IPS-11a (cell line): Measurements from ENCODE around the gene MAMDC2.

Experiments used
- H3K4me3 ChIP-seq: one replicate; pipeline ENCODE4 v1.5.1; 2013; ENCODE audit warnings: low read depth, low read length, control low read depth

MAMDC2 gene

DNA sequence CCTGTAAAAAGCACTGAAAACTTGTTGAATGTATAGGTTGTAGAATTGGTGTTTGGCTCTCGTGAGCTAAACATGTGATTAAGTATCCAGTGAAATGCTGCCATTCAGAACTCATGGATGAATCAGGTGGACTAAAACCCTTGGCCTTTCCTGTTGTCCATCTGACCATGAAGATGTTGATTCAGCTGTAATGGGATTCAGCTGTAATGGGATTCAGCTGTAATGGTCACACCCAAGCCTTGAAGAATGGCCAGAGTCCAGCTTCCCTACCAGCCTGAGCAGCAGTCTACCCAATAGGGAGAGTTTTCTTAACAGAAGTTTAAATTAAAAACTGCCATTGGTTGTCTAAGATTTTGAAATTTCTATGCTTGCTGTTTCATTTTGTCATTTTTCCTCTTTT is 18.1 kb downstream of the MAMDC2 start:
- H3K4me3 ChIP-seq = no peak overlapping the region

DNA sequence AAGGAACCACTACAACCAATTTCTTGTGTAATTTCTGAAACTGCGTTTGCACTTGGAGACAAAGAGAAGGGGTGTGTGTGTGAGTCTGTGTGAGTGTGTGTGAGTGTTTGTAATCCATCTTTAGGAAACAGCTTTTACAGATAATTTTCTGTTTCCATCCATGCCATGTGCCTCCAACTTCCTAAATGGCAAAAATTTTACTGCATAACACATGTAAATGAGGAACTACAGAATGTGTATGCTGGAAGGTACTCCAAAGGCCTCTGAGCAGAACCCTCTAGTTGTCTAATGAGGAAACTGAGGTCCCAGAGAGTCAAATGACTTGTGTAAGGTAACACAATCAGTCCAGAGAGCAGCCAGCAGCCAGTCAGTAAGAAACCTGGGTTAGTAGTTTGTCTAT is 20.8 kb downstream of the MAMDC2 start:
- no peak overlapping the region for H3K4me3 ChIP-seq

DNA sequence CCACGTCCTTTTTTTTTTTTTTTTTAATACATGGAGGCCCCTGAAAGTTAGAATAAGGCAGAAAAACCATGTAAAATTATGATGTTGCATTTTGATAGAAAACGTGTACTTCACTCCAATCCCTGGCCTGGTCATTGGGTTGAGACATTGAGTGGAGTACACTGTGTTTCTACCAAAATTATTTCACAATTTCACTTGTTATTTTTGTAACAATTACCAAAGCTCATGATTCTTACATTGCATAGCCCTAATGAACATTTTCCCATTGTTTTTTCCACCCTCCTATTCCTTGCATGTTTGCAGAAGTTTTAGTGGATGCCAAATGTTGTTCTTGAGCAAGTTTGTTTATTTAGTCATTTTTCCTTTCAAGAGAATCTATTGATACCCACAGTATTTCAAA is 21.9 kb downstream of the MAMDC2 start:
- no peak overlapping the region for H3K4me3 ChIP-seq

DNA sequence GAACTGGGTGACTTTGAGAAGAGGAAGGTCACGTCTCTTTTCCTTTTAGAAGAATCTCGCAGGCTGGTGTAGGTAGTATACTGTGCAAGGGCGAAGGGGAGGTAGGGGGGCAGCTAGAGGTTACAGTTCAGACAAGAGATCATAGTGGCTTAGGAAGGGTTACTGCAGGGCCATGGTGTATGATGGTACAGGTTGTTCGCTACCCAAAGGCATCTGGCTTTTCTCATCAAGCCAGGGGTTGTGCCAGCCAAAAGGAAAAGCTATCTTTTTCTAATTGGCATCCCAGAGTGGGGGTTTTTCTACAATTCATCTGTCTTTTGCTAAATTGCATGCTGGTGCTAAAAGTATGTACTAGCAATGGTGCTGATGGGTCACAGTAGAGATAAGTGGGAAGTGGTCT is 22.8 kb downstream of the MAMDC2 start:
- no peak overlapping the region for H3K4me3 ChIP-seq

DNA sequence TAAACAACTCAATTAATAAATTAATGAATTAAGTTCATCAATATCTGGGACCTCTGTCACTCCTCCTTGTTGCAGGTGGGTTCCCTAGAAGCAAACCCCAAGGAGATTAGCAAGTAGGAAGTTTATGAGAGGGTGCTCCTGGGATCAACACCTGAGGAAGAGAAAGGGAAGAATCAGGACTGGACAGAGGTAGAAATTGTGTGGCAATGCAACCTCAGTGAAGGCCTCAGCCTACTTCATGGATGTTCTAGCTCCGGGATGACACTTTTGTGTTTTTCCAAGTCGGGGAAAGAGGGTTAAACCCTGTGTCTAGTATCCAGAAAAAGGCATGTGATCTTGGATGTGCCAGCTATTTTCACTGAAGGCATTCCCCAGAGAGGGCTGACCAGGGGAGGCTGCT is 23.2 kb downstream of the MAMDC2 start:
- no peak overlapping the region for H3K4me3 ChIP-seq

DNA sequence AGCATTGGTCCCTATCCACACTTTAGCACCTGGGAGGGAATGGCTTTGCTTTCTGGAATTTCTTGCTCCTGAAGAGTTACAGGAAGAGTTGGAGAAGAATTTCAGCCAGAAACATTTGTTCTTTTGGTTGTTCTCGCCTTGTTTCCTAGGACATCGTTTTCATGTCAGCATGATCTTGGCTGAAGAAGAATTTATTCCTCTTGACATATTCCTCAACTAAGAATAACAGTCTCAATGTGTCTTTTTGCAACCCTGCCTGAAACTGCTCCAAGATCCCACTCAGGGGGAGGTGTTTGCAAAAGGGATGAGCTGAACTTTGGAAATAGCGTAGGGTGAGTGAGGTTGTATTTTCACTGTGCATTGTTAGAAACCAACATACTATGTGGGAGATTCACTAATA is 26.1 kb downstream of the MAMDC2 start:
- H3K4me3 ChIP-seq = no peak overlapping the region

DNA sequence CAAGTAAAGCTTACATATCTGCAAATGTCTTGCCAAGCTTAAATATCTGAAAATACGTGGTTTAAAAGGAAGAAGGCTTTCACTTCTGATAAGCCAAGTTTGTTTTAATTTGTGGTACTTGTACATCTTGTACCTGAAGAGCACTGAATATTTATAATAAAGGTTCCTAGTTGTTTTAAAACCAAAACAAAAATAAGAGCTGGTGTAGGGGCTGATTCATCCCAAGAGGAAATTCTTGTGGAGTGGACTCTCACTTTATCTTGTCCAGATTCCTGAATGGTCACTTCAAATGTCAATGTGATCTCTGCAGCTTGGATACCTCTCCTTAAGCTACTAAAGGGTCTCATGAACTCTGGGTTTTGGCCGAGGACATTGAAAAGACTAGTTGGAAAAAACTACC is 29.5 kb downstream of the MAMDC2 start:
- H3K4me3 ChIP-seq = no peak overlapping the region

DNA sequence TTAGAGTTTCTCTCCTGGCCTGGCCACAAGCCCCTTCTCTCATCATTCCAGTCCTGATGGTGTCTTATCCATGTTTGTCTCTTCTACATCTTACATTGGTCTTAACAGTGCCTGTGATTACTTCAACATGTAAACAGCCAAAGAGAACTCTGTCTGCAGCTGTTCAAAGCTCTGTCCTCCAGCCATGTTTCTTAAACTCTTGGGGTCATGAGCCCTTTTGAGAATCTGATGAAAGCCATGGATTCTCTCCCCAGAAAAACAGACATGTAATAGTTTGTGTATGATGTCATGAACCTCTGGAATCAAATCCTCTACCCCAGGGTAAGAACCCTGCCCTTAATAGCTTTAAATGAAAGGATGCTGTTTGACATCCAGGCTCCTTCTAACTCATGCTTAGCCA is 30.1 kb downstream of the MAMDC2 start:
- H3K4me3 ChIP-seq = no peak overlapping the region

DNA sequence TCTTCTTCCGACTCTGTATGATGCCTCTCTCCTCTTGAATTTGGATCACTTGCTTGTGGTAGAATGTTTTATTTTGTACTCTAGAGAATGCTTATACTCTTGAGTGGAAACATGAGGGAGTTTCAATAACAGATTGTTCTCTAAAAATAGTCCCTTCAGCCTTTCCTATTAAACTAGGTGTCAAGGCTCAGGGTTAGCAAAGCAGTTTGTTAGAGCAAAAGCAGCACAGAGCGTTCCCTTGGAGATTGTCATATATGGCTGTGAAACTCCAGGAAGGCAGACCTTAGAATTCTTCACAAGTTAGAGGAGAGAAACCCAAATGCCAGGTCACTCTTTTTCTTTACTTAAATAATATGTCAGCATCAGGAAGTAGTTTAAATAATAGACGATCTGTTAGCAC is 33.0 kb downstream of the MAMDC2 start:
- H3K4me3 ChIP-seq = no peak overlapping the region

DNA sequence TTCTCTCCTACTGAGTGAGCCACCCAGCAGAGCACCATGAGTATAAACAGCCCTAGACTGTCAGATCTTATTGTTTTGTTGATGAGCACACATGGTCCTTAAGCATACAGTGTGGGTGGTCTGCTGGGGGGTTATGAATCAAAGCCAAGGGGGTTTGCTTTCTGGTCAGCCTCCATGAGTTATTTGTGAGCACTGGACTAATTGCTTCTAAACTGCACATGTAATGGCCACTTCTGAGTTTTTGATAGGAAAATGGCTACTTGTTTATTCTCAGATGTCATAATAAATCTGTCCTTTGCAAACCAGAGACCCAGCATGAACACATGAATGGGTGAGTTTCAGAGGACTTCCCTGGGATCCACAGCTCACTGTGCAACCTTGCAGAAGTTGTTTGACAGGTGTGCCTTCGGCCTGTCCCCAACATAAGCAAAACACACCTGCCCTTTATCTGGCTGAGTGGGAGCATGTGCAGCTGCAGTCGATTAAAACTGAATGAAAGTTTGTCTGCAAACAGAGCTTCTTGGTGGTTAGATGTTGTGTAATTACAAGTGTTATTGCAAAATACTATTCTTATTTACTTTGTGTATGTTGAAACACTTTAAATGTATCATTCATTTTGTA is 35.9 kb downstream of the MAMDC2 start:
- no peak overlapping the region for H3K4me3 ChIP-seq

DNA sequence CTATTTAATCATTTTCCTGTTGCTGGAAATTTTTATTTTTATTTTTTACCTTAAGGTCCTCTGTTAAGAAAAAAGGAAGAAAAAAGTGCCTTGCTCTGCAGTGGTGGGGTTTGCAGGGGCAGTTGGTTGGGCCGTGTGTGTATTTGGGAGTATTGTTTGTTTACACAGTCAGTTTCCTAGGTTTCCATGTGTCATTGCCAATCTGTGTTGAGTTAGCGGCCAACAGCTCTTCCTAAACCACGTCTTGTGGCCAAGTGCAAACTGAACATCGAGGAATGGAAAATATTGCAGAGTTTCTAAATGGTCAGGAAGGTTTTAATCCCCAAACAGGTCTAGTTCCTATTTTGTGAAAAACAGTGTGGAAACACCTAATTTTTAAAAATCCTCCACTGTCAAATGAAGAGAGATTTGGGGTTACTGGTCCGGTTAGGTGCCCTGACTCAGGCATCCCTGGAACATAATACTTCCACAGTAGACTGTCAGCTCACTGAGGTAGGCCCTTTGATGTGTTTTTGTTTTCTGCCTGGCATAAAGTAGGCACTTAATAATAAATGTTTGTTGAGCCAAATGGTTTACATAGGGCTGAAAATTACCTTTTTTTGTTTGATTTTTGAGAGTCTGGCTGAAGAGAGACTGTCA is 37.0 kb downstream of the MAMDC2 start:
- no peak overlapping the region for H3K4me3 ChIP-seq

DNA sequence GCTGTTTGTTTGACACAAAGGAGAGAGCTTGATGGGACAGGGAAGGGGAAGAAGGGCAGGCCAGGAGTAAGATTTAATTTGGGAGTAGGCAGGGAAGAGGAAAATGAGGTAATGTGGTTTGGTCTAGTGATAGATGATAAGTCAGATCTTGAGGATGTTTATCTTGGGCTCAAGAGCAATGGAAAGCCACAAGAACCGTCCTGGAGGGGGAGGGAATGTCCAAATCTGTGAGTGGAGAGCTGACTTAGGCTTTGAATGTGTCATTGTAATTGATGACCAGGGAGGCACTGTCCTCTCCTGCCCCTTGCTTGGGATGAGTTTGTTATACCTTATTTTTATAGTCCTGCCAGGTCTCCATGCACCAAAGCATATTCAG is 37.5 kb downstream of the MAMDC2 start:
- H3K4me3 ChIP-seq = no peak overlapping the region

DNA sequence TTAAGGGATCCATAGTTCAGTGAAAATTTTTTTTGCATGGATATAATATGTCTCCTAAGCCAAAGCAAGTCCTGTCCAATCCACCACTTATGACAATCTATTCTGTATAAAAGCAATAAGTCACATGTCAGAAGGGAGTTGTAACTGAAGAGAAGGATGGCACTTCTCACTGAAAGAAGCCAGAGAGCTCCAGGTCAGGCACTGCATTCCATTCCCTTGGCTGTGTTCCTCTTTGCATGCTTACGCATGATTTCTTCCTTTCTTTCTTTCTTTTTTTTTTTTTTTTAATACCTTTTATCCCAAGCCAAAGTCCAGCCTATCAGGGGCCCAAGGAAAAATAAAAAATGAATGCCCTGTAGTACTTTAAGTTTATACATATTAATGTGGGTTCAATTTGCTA is 39.8 kb downstream of the MAMDC2 start:
- H3K4me3 ChIP-seq = no peak overlapping the region

DNA sequence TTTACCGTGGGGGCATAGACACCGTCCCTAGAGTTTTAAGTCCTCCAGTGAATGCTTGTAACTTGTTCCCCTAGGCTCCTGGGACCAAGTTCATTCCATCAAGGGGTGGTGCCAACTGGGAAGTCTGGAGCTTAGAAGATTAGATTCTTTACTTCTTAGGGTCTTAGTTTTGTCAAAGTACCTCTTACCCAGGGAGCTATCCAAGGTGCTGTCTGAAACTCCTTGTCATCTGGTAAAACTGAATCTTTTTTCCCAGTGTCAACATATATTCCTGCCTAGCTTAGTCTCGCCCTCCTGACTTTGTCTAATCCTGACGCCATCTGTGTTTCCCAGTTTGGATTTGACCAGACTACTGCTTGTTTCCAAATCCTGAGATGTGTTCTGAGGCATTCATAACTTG is 41.6 kb downstream of the MAMDC2 start:
- no peak overlapping the region for H3K4me3 ChIP-seq

DNA sequence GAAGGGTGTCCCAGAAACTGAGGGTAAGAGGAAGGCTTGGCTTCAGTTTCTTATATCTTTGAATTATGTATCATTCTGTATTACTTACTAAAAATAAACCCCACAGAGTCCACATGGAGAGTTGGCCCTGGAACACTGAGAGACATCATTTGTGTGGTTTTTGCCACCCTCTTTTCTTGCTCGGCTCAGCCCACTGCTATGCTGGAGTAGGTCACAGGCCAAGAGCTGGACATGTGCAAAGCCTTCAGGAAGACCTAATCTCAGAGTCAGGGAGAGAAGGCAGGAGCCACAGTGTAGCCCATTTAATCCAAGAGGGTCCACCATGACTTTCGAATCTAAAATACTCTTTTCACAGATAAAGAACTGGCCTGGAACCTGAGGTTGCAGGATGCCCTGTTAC is 47.5 kb downstream of the MAMDC2 start:
- no peak overlapping the region for H3K4me3 ChIP-seq

DNA sequence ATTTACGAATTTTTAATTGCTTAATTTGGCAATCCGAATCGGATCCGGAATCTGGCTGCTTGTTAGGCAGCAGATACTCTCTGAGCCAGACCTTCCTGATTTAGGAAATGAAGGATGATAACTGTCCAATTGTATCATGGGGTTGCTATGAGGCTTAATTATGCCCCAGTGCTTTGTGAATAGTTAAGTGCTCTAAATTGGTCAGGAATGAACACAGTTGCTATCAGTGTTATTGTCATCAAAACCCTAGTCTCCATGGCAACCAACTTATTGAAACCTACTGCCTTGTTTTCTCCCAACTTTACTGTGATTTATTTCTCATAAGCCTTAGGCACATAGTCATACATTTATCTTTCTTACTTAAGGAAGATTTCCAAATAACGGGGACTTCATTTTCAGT is 47.9 kb downstream of the MAMDC2 start:
- no peak overlapping the region for H3K4me3 ChIP-seq

DNA sequence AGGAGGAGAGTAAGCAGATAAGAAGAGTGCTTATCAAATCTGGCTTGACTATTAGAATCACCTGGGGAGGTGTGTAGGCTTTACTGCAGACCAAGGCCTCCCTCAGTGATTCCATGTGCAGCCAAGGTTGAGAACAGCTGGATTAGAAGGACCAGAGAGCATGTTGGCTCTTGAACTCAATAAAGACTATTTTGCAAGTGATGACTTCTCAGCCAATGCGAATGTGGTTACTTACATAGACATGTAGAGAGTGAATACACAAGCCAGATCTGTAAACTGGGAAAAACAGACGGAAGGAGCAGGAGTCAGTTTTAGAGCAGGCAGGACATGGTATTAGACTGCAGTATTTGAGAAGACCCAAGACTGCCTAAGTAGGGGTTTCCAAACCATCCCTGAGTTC is 48.5 kb downstream of the MAMDC2 start:
- no peak overlapping the region for H3K4me3 ChIP-seq

DNA sequence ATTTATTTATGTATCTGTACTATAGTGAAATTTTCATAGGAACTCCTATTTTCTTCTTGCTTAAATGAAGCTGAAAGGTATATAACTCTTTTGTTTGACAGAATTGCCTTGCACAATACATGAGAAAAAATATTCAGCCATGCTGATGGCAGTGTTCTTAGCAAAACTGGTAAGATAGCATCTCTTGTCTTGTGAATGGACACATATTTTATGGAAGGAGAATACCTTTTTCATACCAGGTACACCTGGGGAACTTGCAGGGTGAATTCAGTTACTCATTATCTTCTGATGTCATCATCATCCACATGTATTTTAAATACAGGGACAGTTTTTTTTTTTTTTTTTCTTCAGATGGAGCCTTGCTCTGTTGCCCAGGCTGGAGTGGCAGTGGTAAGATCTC is 49.4 kb downstream of the MAMDC2 start:
- no peak overlapping the region for H3K4me3 ChIP-seq

DNA sequence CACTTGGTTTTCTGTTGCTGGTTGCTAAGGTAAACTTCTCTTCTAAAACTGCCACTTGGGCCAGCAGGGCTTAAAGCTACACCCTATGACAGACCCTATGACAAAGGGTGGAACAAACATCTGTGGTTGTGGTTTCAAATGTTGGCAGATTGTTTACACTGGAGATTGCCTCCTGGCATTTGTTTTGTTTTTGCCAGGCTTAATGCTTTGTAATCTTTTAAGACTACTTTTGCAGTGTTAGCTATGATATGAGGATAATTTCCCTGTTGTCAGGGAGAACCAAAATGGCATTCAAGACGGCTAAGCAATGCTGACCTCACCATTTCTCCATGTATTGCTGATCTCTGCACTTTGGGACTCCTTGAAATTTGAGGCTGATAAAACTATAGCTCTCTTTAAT is 50.3 kb downstream of the MAMDC2 start:
- H3K4me3 ChIP-seq = no peak overlapping the region

DNA sequence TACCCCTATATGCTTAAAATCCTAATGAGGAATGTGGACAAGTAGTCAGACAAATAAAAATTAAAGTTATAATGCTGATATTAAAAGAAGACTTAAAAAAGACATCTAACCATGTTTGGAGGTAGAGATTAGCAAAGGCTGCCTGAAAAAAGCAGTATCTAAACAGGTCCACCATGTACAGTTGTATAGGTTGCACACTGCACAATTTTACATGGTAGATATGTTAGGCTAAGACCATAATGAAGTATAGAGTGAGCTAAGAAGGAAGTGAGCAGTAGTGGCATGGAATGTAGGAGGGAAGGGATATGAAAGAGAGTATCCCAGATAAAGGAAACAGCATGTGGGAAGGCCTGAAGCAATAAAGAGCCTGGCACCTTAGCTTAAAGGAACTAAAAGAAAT is 51.1 kb downstream of the MAMDC2 start:
- H3K4me3 ChIP-seq = no peak overlapping the region

DNA sequence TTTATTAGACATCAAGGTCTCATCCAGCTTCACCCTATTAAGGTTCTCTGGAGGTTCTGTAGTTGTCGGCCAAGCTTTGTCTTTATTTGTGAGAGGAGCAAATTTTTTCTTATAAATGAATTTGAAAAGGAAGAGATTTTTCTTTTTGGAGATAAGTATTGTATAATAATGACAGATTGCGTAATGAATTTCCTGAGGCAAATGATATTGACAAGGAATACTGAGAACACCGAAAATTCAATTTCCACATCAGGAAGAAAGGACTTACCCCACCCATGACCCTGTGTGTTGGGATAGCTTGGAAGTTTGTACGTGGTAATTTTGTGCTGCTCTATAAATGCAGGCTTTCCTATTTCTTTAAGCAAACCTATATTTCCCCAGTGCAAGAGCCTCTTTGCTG is 53.5 kb downstream of the MAMDC2 start:
- H3K4me3 ChIP-seq = no peak overlapping the region

DNA sequence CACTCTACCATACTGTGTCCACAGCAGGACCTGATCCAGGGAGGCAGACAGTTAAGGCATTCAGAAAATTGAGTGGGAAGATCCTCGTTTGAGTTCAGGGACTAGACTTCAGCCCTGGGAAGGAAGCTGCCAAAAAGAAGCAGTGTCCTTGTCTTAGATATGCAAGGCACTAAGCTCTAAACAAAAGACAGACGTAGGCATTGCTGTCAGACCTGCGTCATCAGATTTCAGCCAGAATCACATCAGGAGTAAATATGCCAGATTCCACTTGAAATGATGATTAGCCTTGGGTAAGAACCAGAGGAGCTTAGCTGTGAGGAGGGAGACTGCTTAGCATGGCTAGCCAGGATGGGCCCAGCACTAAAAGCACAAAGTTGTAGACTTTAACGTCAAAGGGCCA is 56.7 kb downstream of the MAMDC2 start:
- no peak overlapping the region for H3K4me3 ChIP-seq

DNA sequence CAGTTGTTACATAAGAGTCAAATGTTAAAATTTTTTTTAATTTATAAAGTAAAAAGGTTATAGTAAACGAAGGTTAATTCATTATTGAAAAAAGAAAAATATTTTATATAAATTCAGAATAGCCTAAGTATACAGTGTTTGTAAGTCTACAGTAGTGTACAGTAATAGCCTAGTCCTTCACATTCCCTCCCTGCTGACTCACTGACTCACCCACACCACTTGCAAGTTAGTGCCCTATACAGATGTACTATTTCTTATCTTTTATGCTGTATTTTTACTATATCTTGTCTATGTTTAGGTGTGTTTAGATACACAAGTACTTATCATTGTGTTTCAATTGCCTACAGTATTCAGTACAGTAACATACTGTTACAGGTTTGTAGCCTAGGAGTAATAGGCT is 57.6 kb downstream of the MAMDC2 start:
- no peak overlapping the region for H3K4me3 ChIP-seq
